ENCODE data around the gene ZNF865. TPM values are rescaled to one million over a fixed set of nuclear protein-coding genes. Genes with fewer than 3 reads are reported as not detected.

ZNF865 gene
- total RNA-seq, 1 experiment from 2014 or later = 12.2 TPM

GRCh38 chr19:55640577-55641425 lies 35.4 kb downstream of the ZNF865 start, which contains the start of gene ZNF580:
Gene ZNF580, plus strand, starts transcription at chr19:55641002. Its CDS starts 1,507 bp downstream, at chr19:55642509.
- peak within 1 kb of the TSS; percentile 82 for H3K4me3 Mint-ChIP-seq (ENCODE audit: unreplicated experiment)
- no peak for TF ChIP-seq CTCF (IDR thresholded peaks at IDR 0.05; ENCODE audit: unreplicated experiment)
- H3K27ac Mint-ChIP-seq (ENCODE audit: low read depth, unreplicated experiment) = peak within 1 kb of the TSS; percentile 49
- peaks cover 43% of the 10 kb centered on the region for H3K36me3 Mint-ChIP-seq (ENCODE audit: insufficient read depth, unreplicated experiment)
- intact Hi-C loops (cut with micrococcal nuclease) = no loop called here
- no peaks in the 10 kb centered on the region for H3K9me3 Mint-ChIP-seq (ENCODE audit: unreplicated experiment)
- H3K4me1 Mint-ChIP-seq (ENCODE audit: insufficient read depth, unreplicated experiment) = peaks cover 28% of the 10 kb centered on the region
- POLR2A ChIA-PET = interaction anchor here (0.8 to 1.0 kb wide), 2 partner anchors 14 to 16 kb away, joined by 3 to 6 read pairs; partner anchors contain the start of gene U2AF2
- no peaks in the 10 kb centered on the region for H3K27me3 Mint-ChIP-seq (ENCODE audit: insufficient read depth, unreplicated experiment)
- BruUV-seq (replicated peaks) = no TSS peak
- CTCF ChIA-PET = interaction anchor here (0.5 to 0.6 kb wide), 2 partner anchors 186 to 1468 kb away, joined by 3 read pairs; partner anchors contain the start of gene TMC4
- peak; percentile 55 for DNase-seq (ENCODE audit: unreplicated experiment)

GRCh38 chr19:55641426-55642152 lies 36.1 kb downstream of the ZNF865 start:
- intact Hi-C loops (cut with micrococcal nuclease) = loop anchor here (1.0 kb wide), 1 partner anchor 42 kb away; the partner anchor contains the start of gene FIZ1
- Mint-ChIP-seq H3K27ac (ENCODE audit: low read depth, unreplicated experiment) (peak overlapping the region; percentile 49), H3K4me1 (ENCODE audit: insufficient read depth, unreplicated experiment) (peaks cover 20% of the 10 kb centered on the region), H3K27me3 (ENCODE audit: insufficient read depth, unreplicated experiment) (no peaks in the 10 kb centered on the region), H3K9me3 (ENCODE audit: unreplicated experiment) (no peaks in the 10 kb centered on the region), H3K4me3 (ENCODE audit: unreplicated experiment) (peak overlapping the region; percentile 82), H3K36me3 (ENCODE audit: insufficient read depth, unreplicated experiment) (peaks cover 51% of the 10 kb centered on the region)
- POLR2A ChIA-PET = interaction anchor here (1.0 to 3.0 kb wide), 6 partner anchors 9 to 257 kb away, joined by 3 to 25 read pairs (median 12); partner anchors contain the start of genes FIZ1, TMEM238 and U2AF2
- no TSS peak for BruUV-seq (replicated peaks)
- CTCF ChIA-PET = interaction anchor here (0.5 kb wide), 1 partner anchor 11 kb away, joined by 3 read pairs; no protein-coding TSS in a partner anchor
- peak; percentile 37 for DNase-seq (ENCODE audit: unreplicated experiment)
- no peak for TF ChIP-seq CTCF (IDR thresholded peaks at IDR 0.05; ENCODE audit: unreplicated experiment)

GRCh38 chr19:55642153-55643002 lies 36.9 kb downstream of the ZNF865 start:
- Mint-ChIP-seq H3K27me3 (ENCODE audit: insufficient read depth, unreplicated experiment) (no peaks in the 10 kb centered on the region), H3K9me3 (ENCODE audit: unreplicated experiment) (no peaks in the 10 kb centered on the region), H3K36me3 (ENCODE audit: insufficient read depth, unreplicated experiment) (peaks cover 59% of the 10 kb centered on the region), H3K4me1 (ENCODE audit: insufficient read depth, unreplicated experiment) (peaks cover 18% of the 10 kb centered on the region), H3K27ac (ENCODE audit: low read depth, unreplicated experiment) (peak overlapping the region; percentile 94), H3K4me3 (ENCODE audit: unreplicated experiment) (peak overlapping the region; percentile 82)
- no TSS peak for BruUV-seq (replicated peaks)
- ChIA-PET CTCF (interaction anchor here (0.5 to 1.5 kb wide), 3 partner anchors 12 to 15 kb away, joined by 3 to 4 read pairs (median 3); no protein-coding TSS in a partner anchor), POLR2A (interaction anchor here (0.7 to 3.0 kb wide), 11 partner anchors 8 to 1194 kb away, joined by 3 to 25 read pairs (median 6); partner anchors contain the start of genes FIZ1, LENG8, TMEM238 and U2AF2)
- TF ChIP-seq CTCF (IDR thresholded peaks at IDR 0.05; ENCODE audit: unreplicated experiment) = no peak
- DNase-seq (ENCODE audit: unreplicated experiment) = no peak
- intact Hi-C loops (cut with micrococcal nuclease) = loop anchor here (1.0 kb wide), 2 partner anchors 11 to 43 kb away; partner anchors contain the start of gene FIZ1
